K562 (cell line): Measurements from ENCODE around the gene AVPI1. TPM values are rescaled to one million over a fixed set of nuclear protein-coding genes. Genes with fewer than 3 reads are reported as not detected.

Experiments used
- ARNT ChIP-seq, 2 experiments: fragments of 450-650 bp; IDR thresholded peaks; 2 replicates each; pipeline ENCODE4 v1.6.1; 2016; ENCODE audit warnings: mild to moderate bottlenecking in 1 of 2
- ATF6 ChIP-seq: sonication (generic); formaldehyde crosslinking; IDR thresholded peaks from 2 replicates; pipeline ENCODE4 v1.4.0; 2020; ENCODE audit warnings: mild to moderate bottlenecking, missing genetic modification reagents
- FOSL1 ChIP-seq: fragments of 200-800 bp; sonication (Bioruptor generic); conservative IDR thresholded peaks from 2 replicates; pipeline ENCODE4 v1.6.1; 2016; ENCODE audit warnings: missing genetic modification characterization, missing compliant biosample characterization
- FOXA3 ChIP-seq, 2 experiments: fragments of 450-650 bp in 1 of 2; sonication (generic) in 1 of 2; formaldehyde crosslinking; IDR thresholded peaks in 1 of 2; conservative IDR thresholded peaks in 1 of 2; 2 replicates each; pipeline versions ENCODE4 v1.4.0 to v1.8.0; 2020 to 2022; ENCODE audit warnings: mild to moderate bottlenecking in 2 of 2, missing genetic modification reagents in 1 of 2
- JUND ChIP-seq, 2 experiments: IDR thresholded peaks; 2 replicates in 1 of 2; 3 replicates in 1 of 2; pipeline ENCODE4 v1.6.1; 2011; ENCODE audit warnings: borderline replicate concordance in 2 of 2, low read depth in 2 of 2, low read length in 2 of 2, improper control_type of control experiment in 1 of 2, missing biosample characterization in 1 of 2, missing genetic modification characterization in 1 of 2, missing genetic modification reagents in 1 of 2
- MAZ ChIP-seq, 2 experiments: fragments of 450-650 bp in 1 of 2; sonication (generic) in 1 of 2; formaldehyde crosslinking; IDR thresholded peaks in 1 of 2; conservative IDR thresholded peaks in 1 of 2; 2 replicates each; pipeline versions ENCODE4 v1.4.0 to v1.5.0; 2020; ENCODE audit warnings: mild to moderate bottlenecking in 1 of 2, missing genetic modification reagents in 1 of 2
- MECOM ChIP-seq: fragments of 250-450 bp; sonication (Bioruptor Pico); IDR thresholded peaks from 2 replicates; pipeline ENCODE4 v1.8.0; 2022; ENCODE audit warnings: inconsistent platforms
- PHB2 ChIP-seq: fragments of 450-650 bp; IDR thresholded peaks from 2 replicates; pipeline ENCODE4 v1.6.1; 2017; ENCODE audit warnings: low read depth
- PHF20 ChIP-seq: fragments of 450-650 bp; IDR thresholded peaks from 2 replicates; pipeline ENCODE4 v1.6.1; 2018; ENCODE audit not compliant: partially characterized antibody
- PML ChIP-seq: IDR thresholded peaks from 2 replicates; pipeline ENCODE4 v1.6.1; 2012; ENCODE audit warnings: low read length, inconsistent platforms
- PTRF ChIP-seq: fragments of 450-650 bp; IDR thresholded peaks from 2 replicates; pipeline ENCODE4 v1.6.1; 2016; ENCODE audit warnings: mild to moderate bottlenecking, missing genetic modification characterization, missing compliant biosample characterization
- SMARCB1 ChIP-seq: IDR thresholded peaks from 2 replicates; pipeline ENCODE4 v1.6.1; 2011; ENCODE audit warnings: improper control_type of control experiment, low read depth; ENCODE audit not compliant: insufficient read length
- STAT5A ChIP-seq: IDR thresholded peaks from 2 replicates; pipeline ENCODE4 v1.6.1; 2012; ENCODE audit warnings: low read length, inconsistent platforms, borderline replicate concordance
- SUPT5H ChIP-seq: fragments of 450-650 bp; IDR thresholded peaks from 2 replicates; pipeline ENCODE4 v1.6.1; 2016
- TAF7 ChIP-seq: fragments of 450-650 bp; IDR thresholded peaks from 2 replicates; pipeline ENCODE4 v1.6.1; 2016; ENCODE audit warnings: missing genetic modification characterization, missing compliant biosample characterization
- TCFL5 ChIP-seq: fragments of 250-450 bp; sonication (Bioruptor Pico); conservative IDR thresholded peaks from 2 replicates; pipeline ENCODE4 v1.6.1; 2021; ENCODE audit warnings: mild to moderate bottlenecking, moderate library complexity, matching md5 sums
- ZNF12 ChIP-seq: sonication (generic); formaldehyde crosslinking; IDR thresholded peaks from 2 replicates; pipeline ENCODE4 v1.4.0; 2020; ENCODE audit warnings: mild to moderate bottlenecking, missing genetic modification reagents
- ZNF551 ChIP-seq: fragments of 250-450 bp; sonication (Bioruptor Pico); IDR thresholded peaks from 2 replicates; pipeline ENCODE4 v1.5.0; 2021; ENCODE audit warnings: mild to moderate bottlenecking, moderate library complexity
- polyA plus RNA-seq, 8 experiments: library from polyadenylated mRNA; depleted of rRNA in 4 of 8; stranded (reverse) in 5 of 8; unstranded in 3 of 8; fragments of >200 nt; fragmentation: Nextera tagmentation in 2 of 8; fragmentation: Illumina TruSeq in 1 of 8; extraction: Ambion mirVana in 2 of 8; extraction: Trizol in 1 of 8; gene quantifications; 2 replicates each; pipeline versions ENCODE4 v1.2.1 to v1.2.3, GENCODE V29; 2011 to 2014; ENCODE audit warnings: inconsistent platforms in 1 of 8, missing spikeins in 1 of 8
- total RNA-seq, 7 experiments: library from RNA; depleted of rRNA in 6 of 7; stranded (reverse); fragments of >200 nt in 6 of 7; fragmentation: Illumina TruSeq in 2 of 7; extraction: Trizol in 2 of 7; gene quantifications; 2 replicates each; pipeline versions ENCODE4 v1.2.1 to v1.2.3, GENCODE V29; 2011 to 2021; ENCODE audit warnings: low replicate concordance in 1 of 7
- TF ChIP-seq, protein P1 (sequence below): fragments of 450-650 bp; IDR thresholded peaks from 2 replicates; pipeline ENCODE4 v1.7.1; 2018; ENCODE audit warnings: mild to moderate bottlenecking, low read depth; ENCODE audit not compliant: partially characterized antibody
- TF ChIP-seq, protein P2 (sequence below): fragments of 250-450 bp; sonication (Bioruptor Pico); IDR thresholded peaks from 2 replicates; pipeline ENCODE4 v1.8.0; 2022; ENCODE audit warnings: inconsistent platforms, mild to moderate bottlenecking, moderate library complexity, borderline replicate concordance

AVPI1 gene
- total and polyA plus RNA-seq, 9 of the 15 experiments (the other 6 are each of a cell fraction or from before 2014, with no cell fraction given): 0.90 to 10.4 (median 7.4) TPM

DNA sequence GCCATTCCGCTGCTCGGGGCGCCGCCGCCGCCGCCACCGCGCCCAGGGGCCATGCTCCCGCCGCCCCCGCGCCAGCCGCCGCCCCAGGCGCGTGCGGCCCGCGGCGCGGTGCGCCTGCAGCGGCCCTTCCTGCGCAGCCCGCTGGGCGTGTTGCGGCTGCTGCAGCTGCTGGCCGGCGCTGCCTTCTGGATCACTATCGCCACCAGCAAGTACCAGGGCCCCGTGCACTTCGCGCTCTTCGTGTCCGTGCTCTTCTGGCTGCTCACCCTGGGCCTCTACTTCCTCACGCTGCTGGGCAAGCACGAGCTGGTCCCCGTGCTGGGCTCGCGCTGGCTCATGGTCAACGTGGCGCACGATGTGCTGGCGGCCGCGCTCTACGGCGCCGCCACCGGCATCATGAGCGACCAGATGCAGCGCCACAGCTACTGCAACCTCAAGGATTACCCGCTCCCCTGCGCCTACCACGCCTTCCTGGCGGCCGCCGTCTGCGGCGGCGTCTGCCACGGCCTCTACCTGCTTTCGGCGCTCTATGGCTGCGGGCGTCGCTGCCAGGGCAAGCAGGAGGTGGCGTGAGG lies 26.9 kb upstream of the AVPI1 start (continued):
- TF ChIP-seq, protein P1, sequence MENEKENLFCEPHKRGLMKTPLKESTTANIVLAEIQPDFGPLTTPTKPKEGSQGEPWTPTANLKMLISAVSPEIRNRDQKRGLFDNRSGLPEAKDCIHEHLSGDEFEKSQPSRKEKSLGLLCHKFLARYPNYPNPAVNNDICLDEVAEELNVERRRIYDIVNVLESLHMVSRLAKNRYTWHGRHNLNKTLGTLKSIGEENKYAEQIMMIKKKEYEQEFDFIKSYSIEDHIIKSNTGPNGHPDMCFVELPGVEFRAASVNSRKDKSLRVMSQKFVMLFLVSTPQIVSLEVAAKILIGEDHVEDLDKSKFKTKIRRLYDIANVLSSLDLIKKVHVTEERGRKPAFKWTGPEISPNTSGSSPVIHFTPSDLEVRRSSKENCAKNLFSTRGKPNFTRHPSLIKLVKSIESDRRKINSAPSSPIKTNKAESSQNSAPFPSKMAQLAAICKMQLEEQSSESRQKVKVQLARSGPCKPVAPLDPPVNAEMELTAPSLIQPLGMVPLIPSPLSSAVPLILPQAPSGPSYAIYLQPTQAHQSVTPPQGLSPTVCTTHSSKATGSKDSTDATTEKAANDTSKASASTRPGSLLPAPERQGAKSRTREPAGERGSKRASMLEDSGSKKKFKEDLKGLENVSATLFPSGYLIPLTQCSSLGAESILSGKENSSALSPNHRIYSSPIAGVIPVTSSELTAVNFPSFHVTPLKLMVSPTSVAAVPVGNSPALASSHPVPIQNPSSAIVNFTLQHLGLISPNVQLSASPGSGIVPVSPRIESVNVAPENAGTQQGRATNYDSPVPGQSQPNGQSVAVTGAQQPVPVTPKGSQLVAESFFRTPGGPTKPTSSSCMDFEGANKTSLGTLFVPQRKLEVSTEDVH: no peak
- TF ChIP-seq ZNF551 (CRISPR knock-in tag): no peak
- peak; percentile 29 for TF ChIP-seq PHF20
- no peak for TF ChIP-seq MECOM (CRISPR knock-in tag)
- TF ChIP-seq ARNT (IDR thresholded peaks at IDR 0.05): no peak
- no peak for TF ChIP-seq FOXA3 (CRISPR knock-in tag; conservative IDR thresholded peaks at IDR 0.05 in 1 of 2, IDR thresholded peaks at IDR 0.05 in 1 of 2)
- TF ChIP-seq MAZ (CRISPR knock-in tag; conservative IDR thresholded peaks at IDR 0.05 in 1 of 2, IDR thresholded peaks at IDR 0.05 in 1 of 2): no peak
- TF ChIP-seq SMARCB1: no peak
- TF ChIP-seq STAT5A: no peak
- TF ChIP-seq PHB2: no peak
- no peak for TF ChIP-seq FOSL1 (tag)
- TF ChIP-seq TCFL5: no peak
- TF ChIP-seq PTRF (tag): no peak
- TF ChIP-seq JUND (IDR thresholded peaks at IDR 0.05; ENCODE audit: borderline replicate concordance, low read depth, low read length): no peak
- no peak for TF ChIP-seq JUND (tag; IDR thresholded peaks at IDR 0.05; ENCODE audit: borderline replicate concordance, low read depth, low read length)
- TF ChIP-seq, protein P2, sequence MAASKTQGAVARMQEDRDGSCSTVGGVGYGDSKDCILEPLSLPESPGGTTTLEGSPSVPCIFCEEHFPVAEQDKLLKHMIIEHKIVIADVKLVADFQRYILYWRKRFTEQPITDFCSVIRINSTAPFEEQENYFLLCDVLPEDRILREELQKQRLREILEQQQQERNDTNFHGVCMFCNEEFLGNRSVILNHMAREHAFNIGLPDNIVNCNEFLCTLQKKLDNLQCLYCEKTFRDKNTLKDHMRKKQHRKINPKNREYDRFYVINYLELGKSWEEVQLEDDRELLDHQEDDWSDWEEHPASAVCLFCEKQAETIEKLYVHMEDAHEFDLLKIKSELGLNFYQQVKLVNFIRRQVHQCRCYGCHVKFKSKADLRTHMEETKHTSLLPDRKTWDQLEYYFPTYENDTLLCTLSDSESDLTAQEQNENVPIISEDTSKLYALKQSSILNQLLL (CRISPR knock-in tag): no peak
- no peak for TF ChIP-seq TAF7 (tag)
- TF ChIP-seq ATF6 (CRISPR knock-in tag): no peak
- no peak; the same call in 1 of the 2 replicates for TF ChIP-seq SUPT5H
- TF ChIP-seq ZNF12: peak; percentile 19; the same call in 1 of the 2 replicates
- no peak for TF ChIP-seq PML
